ENCODE measurements around the gene WDR7.

WDR7 gene

DNA sequence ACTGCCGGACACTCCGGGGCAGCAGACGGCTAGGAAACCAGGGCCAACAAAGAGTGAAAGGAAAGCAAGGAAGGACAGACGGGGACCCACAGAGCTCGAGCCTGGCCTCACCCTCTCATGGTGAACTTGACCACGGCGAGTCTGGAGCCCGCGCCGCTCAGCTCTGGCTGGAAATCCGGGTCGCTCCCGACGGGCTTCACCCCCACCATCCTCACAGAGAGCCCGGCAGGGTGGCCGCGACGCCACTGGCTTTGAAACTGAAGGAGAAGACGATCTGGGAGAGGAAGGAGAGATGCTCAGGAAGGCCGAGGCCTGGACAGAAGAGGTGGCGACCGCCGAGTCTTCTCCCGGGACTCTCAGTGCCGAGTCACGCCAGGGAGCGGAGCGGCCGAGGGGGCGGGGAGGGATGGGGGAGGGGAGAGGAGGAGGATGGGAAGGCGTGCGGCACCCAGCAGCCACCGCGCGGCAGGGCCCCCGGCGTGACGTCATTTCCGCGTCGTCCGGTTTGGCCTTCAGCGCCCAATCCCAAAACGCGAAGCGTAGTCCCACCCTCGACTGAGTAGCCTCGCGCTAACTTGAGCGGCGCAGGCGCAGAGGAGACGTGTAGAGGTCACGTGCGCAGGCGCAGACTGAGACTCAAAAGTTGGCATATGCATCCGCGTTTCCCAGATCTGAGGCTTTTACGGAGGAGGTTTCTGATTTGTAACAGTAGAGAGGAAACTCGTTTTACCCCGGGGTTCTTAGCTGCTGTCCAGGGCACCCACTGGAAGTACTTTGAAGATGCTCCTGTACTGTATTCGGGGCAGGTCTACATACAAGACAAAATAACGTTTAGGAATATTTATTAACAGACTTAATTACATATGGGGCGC is 12.7 kb upstream of the WDR7 start, which contains the start of gene TXNL1:
TXNL1 (minus strand) TSS at position 361 of the 872 bp plus-strand sequence; CDS start at position 209, 152 bp downstream.
- no peaks in the 10 kb centered on the region for H3K9me3 ChIP-seq (ENCODE audit: control insufficient read depth in 2 of 2, low read length in 2 of 2)
- peak within 1 kb of the TSS; percentile 93 to 94 for H3K27ac ChIP-seq (ENCODE audit: low read depth in 2 of 2, low read length in 2 of 2)
- peaks cover 0 to 5% of the 10 kb centered on the region in 2 donors for H3K36me3 ChIP-seq (ENCODE audit: control insufficient read depth in 2 of 2, insufficient read depth in 2 of 2, low read length in 2 of 2)
- H3K4me3 ChIP-seq (ENCODE audit: low read length in 2 of 2) = peak within 1 kb of the TSS; percentile 81 to 94
- H3K4me1 ChIP-seq (ENCODE audit: control insufficient read depth in 2 of 2, insufficient read depth in 2 of 2, low read length in 2 of 2) = peaks cover 3 to 10% of the 10 kb centered on the region in 2 donors
- H3K27me3 ChIP-seq (ENCODE audit: control insufficient read depth in 2 of 2, insufficient read depth in 2 of 2, low read length in 2 of 2) = no peaks in the 10 kb centered on the region
- H3K9ac ChIP-seq (ENCODE audit: low read depth in 1 of 2, low read length in 2 of 2) = peak within 1 kb of the TSS; percentile 88 to 96

DNA sequence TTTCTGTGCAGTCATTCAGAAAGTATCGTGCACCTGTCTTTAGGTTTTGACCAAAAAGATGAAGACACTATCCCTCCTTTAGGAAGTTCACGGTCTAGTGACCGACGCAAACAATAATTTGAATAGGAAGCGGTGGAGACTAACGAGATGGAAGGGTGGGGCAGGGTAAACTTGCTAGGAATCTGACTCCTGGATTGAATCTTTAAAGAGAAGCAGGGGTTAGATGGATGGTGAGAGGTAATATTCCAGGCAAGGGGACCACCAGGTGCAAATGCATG is 12.1 kb upstream of the WDR7 start:
- Histone ChIP-seq H3K9ac (ENCODE audit: low read depth in 1 of 2, low read length in 2 of 2) (peak overlapping the region; percentile 58 to 79), H3K4me1 (ENCODE audit: control insufficient read depth in 2 of 2, insufficient read depth in 2 of 2, low read length in 2 of 2) (peaks cover 3 to 10% of the 10 kb centered on the region in 2 donors), H3K36me3 (ENCODE audit: control insufficient read depth in 2 of 2, insufficient read depth in 2 of 2, low read length in 2 of 2) (peaks cover 0 to 5% of the 10 kb centered on the region in 2 donors), H3K27ac (ENCODE audit: low read depth in 2 of 2, low read length in 2 of 2) (peak overlapping the region; percentile 82 to 84), H3K4me3 (ENCODE audit: low read length in 2 of 2) (peak overlapping the region; percentile 81 to 94), H3K27me3 (ENCODE audit: control insufficient read depth in 2 of 2, insufficient read depth in 2 of 2, low read length in 2 of 2) (no peaks in the 10 kb centered on the region), H3K9me3 (ENCODE audit: control insufficient read depth in 2 of 2, low read length in 2 of 2) (no peaks in the 10 kb centered on the region)

DNA sequence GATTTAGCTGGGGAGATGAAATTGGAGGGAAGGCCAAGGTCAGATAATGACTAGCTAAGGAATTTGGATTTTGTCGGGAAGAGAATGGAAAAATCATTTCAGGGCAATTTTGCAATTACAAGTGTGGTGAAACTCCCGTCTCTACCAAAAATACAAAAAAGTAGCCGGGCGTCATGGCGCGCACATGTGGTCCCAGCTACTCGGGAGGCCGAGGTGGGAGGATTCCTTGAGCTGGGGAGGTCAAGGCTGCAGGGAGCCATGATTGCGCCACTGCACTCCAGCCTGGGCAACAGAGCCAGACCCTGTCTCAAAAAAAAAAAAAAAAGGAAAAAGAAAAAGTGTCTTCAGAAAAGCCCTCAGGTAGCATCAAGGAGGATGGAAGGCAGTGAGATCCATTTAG is 11.6 kb upstream of the WDR7 start:
- H3K4me3 ChIP-seq (ENCODE audit: low read length in 2 of 2) = peak overlapping the region in 1 of 2 donors; percentile 94
- no peaks in the 10 kb centered on the region for H3K27me3 ChIP-seq (ENCODE audit: control insufficient read depth in 2 of 2, insufficient read depth in 2 of 2, low read length in 2 of 2)
- peaks cover 0 to 5% of the 10 kb centered on the region in 2 donors for H3K36me3 ChIP-seq (ENCODE audit: control insufficient read depth in 2 of 2, insufficient read depth in 2 of 2, low read length in 2 of 2)
- peaks cover 3 to 10% of the 10 kb centered on the region in 2 donors for H3K4me1 ChIP-seq (ENCODE audit: control insufficient read depth in 2 of 2, insufficient read depth in 2 of 2, low read length in 2 of 2)
- no peak overlapping the region for H3K9ac ChIP-seq (ENCODE audit: low read depth in 1 of 2, low read length in 2 of 2)
- no peaks in the 10 kb centered on the region for H3K9me3 ChIP-seq (ENCODE audit: control insufficient read depth in 2 of 2, low read length in 2 of 2)
- peak overlapping the region in 1 of 2 donors; percentile 84 for H3K27ac ChIP-seq (ENCODE audit: low read depth in 2 of 2, low read length in 2 of 2)

DNA sequence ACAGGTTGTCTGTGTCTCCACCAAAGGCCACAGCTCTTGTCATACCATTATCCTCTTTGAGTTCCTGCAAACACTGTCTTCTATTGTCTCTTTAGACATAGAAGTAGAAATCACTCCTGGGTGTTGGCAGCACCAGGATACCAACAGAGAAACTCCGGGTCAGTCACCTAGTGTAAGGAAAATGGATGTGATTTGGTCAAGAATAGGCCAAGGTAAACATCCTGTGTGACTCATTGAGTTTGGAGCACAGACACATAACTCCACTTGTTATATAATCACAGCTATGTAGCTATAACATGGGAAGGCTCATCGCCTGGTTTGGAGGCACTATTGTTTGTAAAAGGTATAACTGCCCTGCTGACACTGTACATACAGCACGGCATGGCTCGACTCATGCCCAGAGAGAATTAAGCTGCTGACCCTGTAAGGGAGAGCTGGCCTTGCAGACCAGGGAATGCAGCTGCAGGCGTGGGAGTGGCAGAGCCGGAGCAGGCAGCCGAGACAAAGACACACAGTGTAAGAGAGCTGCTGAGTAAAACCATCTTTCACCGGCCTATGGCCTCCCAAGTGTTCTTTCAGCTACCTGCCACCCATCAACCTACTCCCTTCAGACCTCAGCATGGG is 9.3 kb upstream of the WDR7 start:
- Histone ChIP-seq H3K27me3 (ENCODE audit: control insufficient read depth in 2 of 2, insufficient read depth in 2 of 2, low read length in 2 of 2) (no peaks in the 10 kb centered on the region), H3K9me3 (ENCODE audit: control insufficient read depth in 2 of 2, low read length in 2 of 2) (no peaks in the 10 kb centered on the region), H3K36me3 (ENCODE audit: control insufficient read depth in 2 of 2, insufficient read depth in 2 of 2, low read length in 2 of 2) (no peaks in the 10 kb centered on the region), H3K27ac (ENCODE audit: low read depth in 2 of 2, low read length in 2 of 2) (no peak overlapping the region), H3K9ac (ENCODE audit: low read depth in 1 of 2, low read length in 2 of 2) (no peak overlapping the region), H3K4me1 (ENCODE audit: control insufficient read depth in 2 of 2, insufficient read depth in 2 of 2, low read length in 2 of 2) (peaks cover 2 to 6% of the 10 kb centered on the region in 2 donors), H3K4me3 (ENCODE audit: low read length in 2 of 2) (no peak overlapping the region)

DNA sequence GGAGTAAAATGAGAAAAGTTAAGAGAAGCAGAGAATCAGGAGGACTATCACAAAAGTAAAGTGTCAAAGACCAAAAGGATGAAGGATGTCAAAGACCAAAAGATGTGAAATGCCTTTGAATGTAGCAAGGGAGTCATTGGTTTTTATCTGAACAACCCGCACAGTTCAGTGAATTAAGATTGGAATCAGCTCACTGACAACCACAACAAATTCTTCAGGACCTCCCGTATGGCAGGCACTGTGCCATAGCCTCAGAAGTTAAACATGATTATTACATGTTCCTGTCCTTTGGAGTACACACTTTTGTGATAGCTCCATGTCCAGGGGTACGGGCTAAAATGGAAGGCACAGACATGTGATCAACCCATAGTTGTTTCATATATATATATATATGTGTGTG is 7.8 kb upstream of the WDR7 start:
- H3K4me3 ChIP-seq (ENCODE audit: low read length in 2 of 2) = no peak overlapping the region
- H3K4me1 ChIP-seq (ENCODE audit: control insufficient read depth in 2 of 2, insufficient read depth in 2 of 2, low read length in 2 of 2) = peaks cover 0 to 3% of the 10 kb centered on the region in 2 donors
- H3K27ac ChIP-seq (ENCODE audit: low read depth in 2 of 2, low read length in 2 of 2) = no peak overlapping the region
- no peaks in the 10 kb centered on the region for H3K27me3 ChIP-seq (ENCODE audit: control insufficient read depth in 2 of 2, insufficient read depth in 2 of 2, low read length in 2 of 2)
- no peaks in the 10 kb centered on the region for H3K9me3 ChIP-seq (ENCODE audit: control insufficient read depth in 2 of 2, low read length in 2 of 2)
- no peak overlapping the region for H3K9ac ChIP-seq (ENCODE audit: low read depth in 1 of 2, low read length in 2 of 2)
- H3K36me3 ChIP-seq (ENCODE audit: control insufficient read depth in 2 of 2, insufficient read depth in 2 of 2, low read length in 2 of 2) = no peaks in the 10 kb centered on the region

DNA sequence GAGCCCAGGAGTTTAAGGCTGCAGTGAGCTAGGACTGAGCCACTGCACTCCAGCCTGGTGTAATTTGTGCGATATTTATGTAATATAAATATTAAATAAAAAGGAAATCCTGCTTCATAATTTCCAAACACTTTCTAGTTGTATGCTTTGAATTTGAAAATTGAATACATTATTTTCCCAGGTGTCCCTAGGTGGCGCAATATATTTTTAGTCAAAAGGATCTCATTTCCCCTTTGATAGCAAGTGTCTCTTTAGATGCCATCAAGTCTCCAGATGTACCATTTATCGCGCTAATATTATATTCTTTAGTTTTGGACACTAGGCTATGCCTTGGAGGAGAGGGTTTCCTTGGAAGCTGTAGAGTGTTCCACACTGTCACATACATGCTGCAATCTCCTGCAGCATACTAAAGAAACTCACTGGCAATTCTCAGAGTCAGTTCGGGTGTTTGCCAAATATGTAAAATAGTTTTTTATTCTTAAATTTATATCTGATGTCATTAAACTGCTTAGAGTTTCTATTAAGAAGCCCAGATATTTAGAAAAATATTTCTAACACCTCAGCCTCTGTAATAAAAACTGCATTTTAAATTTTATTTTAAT is 5.6 kb upstream of the WDR7 start:
- Histone ChIP-seq H3K9ac (ENCODE audit: low read depth in 1 of 2, low read length in 2 of 2) (no peak overlapping the region), H3K4me3 (ENCODE audit: low read length in 2 of 2) (no peak overlapping the region), H3K27ac (ENCODE audit: low read depth in 2 of 2, low read length in 2 of 2) (no peak overlapping the region), H3K9me3 (ENCODE audit: control insufficient read depth in 2 of 2, low read length in 2 of 2) (no peaks in the 10 kb centered on the region), H3K36me3 (ENCODE audit: control insufficient read depth in 2 of 2, insufficient read depth in 2 of 2, low read length in 2 of 2) (no peaks in the 10 kb centered on the region), H3K27me3 (ENCODE audit: control insufficient read depth in 2 of 2, insufficient read depth in 2 of 2, low read length in 2 of 2) (no peaks in the 10 kb centered on the region), H3K4me1 (ENCODE audit: control insufficient read depth in 2 of 2, insufficient read depth in 2 of 2, low read length in 2 of 2) (no peaks in the 10 kb centered on the region)

DNA sequence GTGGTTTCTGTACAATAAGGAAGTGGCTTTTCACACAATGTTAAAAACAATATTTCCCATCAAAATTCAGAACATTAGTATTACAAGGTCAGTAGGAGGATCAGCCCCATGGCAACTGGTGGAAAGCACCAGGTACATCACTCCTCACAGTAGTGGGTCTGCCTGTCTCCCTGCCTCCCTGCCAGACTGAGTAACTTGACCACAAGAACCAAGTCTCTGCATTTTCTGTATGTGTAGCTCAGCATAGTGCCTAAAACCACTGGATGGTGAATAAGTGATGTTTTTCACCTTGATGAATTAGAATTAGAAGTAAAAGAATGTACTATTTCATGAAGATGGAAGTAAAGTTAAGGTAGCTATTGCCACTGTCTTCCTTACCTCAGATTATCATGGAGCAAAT is 4.1 kb upstream of the WDR7 start:
- H3K9ac ChIP-seq (ENCODE audit: low read depth in 1 of 2, low read length in 2 of 2) = no peak overlapping the region
- H3K27me3 ChIP-seq (ENCODE audit: control insufficient read depth in 2 of 2, insufficient read depth in 2 of 2, low read length in 2 of 2) = no peaks in the 10 kb centered on the region
- no peak overlapping the region for H3K4me3 ChIP-seq (ENCODE audit: low read length in 2 of 2)
- peaks cover 6 to 10% of the 10 kb centered on the region in 2 donors for H3K4me1 ChIP-seq (ENCODE audit: control insufficient read depth in 2 of 2, insufficient read depth in 2 of 2, low read length in 2 of 2)
- no peaks in the 10 kb centered on the region for H3K9me3 ChIP-seq (ENCODE audit: control insufficient read depth in 2 of 2, low read length in 2 of 2)
- no peak overlapping the region for H3K27ac ChIP-seq (ENCODE audit: low read depth in 2 of 2, low read length in 2 of 2)
- H3K36me3 ChIP-seq (ENCODE audit: control insufficient read depth in 2 of 2, insufficient read depth in 2 of 2, low read length in 2 of 2) = no peaks in the 10 kb centered on the region

DNA sequence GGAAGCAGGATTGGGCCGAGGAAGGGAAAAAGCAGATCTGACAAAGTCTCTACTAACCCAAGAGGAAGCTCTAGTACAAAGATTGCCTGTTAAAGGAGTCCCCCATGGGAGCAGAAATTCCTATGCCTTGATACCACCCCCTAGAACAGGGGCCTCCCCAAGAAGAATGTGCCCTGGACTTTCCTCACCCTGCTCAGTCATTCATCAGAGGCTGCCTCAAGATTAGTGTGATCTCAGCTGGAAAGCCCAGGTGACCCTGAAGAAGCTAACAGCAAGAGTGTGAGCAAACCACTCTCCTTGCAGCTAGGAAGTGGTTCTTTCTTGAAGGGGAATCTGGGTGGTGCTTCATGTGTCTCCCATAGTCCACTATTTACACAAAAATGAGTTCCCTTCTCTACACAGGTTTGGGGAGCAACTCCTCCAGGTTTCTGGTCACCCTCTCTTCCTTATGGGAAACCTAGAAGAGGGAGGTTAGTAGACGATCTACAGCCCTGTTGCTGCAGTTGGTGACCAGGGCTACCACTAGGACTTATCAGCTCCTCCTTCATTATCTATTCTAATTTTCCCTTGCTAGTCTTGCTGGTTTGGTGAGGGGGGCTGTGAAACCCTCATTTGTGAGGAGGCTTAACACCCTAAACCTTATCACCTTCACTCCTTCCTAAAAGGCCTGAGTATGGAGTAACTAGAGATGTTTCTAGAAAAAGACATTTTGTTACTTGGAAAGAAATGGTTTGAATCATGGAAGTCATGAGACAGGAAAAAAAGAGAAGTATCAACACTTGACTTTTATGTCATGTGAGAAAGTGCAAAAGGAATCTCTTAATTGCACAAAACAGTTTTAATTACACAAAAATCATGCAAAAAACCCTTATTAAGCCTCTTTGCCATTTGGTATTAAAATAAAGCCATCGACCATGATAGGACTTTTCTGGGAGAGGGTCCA is 2.9 kb upstream of the WDR7 start:
- Histone ChIP-seq H3K27ac (ENCODE audit: low read depth in 2 of 2, low read length in 2 of 2) (no peak overlapping the region), H3K27me3 (ENCODE audit: control insufficient read depth in 2 of 2, insufficient read depth in 2 of 2, low read length in 2 of 2) (no peaks in the 10 kb centered on the region), H3K4me3 (ENCODE audit: low read length in 2 of 2) (no peak overlapping the region), H3K9me3 (ENCODE audit: control insufficient read depth in 2 of 2, low read length in 2 of 2) (no peaks in the 10 kb centered on the region), H3K36me3 (ENCODE audit: control insufficient read depth in 2 of 2, insufficient read depth in 2 of 2, low read length in 2 of 2) (no peaks in the 10 kb centered on the region), H3K9ac (ENCODE audit: low read depth in 1 of 2, low read length in 2 of 2) (no peak overlapping the region), H3K4me1 (ENCODE audit: control insufficient read depth in 2 of 2, insufficient read depth in 2 of 2, low read length in 2 of 2) (peaks cover 8 to 14% of the 10 kb centered on the region in 2 donors)

DNA sequence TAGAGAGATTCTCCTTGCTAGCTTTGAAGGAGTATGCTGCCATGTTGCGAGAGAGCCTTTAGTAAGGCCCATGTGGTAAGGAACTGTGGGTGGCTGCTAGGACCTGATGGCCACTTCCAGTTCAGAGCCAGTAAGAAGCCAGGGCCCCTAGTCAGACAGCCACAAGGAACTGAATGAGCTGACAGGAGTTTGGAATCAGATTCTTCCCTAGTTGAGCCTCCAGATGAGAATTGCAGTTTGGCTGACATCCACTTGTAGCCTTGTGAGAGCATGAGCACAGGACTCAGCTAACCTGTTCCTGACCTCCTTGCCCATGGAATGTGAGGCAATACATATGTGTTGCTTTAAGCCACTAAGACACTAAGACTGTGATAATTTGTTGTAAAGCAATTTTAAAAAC is 1.2 kb upstream of the WDR7 start:
- no peak overlapping the region for H3K9ac ChIP-seq (ENCODE audit: low read depth in 1 of 2, low read length in 2 of 2)
- no peaks in the 10 kb centered on the region for H3K9me3 ChIP-seq (ENCODE audit: control insufficient read depth in 2 of 2, low read length in 2 of 2)
- no peak overlapping the region for H3K4me3 ChIP-seq (ENCODE audit: low read length in 2 of 2)
- H3K27me3 ChIP-seq (ENCODE audit: control insufficient read depth in 2 of 2, insufficient read depth in 2 of 2, low read length in 2 of 2) = no peaks in the 10 kb centered on the region
- no peak overlapping the region for H3K27ac ChIP-seq (ENCODE audit: low read depth in 2 of 2, low read length in 2 of 2)
- H3K36me3 ChIP-seq (ENCODE audit: control insufficient read depth in 2 of 2, insufficient read depth in 2 of 2, low read length in 2 of 2) = no peaks in the 10 kb centered on the region
- peaks cover 8 to 14% of the 10 kb centered on the region in 2 donors for H3K4me1 ChIP-seq (ENCODE audit: control insufficient read depth in 2 of 2, insufficient read depth in 2 of 2, low read length in 2 of 2)
